ENCODE measurements around the gene ANKRD7.

DNA sequence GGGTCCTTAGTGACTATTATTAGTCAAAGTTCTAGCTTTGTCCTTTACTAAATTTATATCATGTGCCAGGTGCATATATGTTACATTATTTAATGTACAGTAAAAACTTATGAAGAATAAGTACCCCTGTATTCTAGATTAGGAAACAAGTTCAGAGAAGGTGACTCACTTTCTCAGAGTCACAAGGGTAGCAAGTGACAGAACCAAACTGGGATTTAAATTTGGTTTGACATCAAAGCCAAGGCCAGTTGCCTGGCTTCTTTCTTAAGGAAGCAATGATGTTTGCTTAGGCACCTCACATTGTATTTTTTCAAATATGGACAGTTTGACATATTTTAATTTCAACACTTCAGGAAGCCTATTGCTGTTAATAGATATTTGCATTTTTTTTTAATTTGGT lies 38.0 kb upstream of the ANKRD7 start:
- TF ChIP-seq GATA3 (IDR thresholded peaks at IDR 0.05; ENCODE audit: low read depth, low read length) (no peak), GATA2 (IDR thresholded peaks at IDR 0.05; ENCODE audit: low read depth, low read length) (no peak)
